ENCODE results near the gene AEBP1. TPM values are rescaled to one million over a fixed set of nuclear protein-coding genes. Genes with fewer than 3 reads are reported as not detected.

AEBP1 gene
- 31.1 and 37.2 TPM in 2 replicates for total RNA-seq

DNA sequence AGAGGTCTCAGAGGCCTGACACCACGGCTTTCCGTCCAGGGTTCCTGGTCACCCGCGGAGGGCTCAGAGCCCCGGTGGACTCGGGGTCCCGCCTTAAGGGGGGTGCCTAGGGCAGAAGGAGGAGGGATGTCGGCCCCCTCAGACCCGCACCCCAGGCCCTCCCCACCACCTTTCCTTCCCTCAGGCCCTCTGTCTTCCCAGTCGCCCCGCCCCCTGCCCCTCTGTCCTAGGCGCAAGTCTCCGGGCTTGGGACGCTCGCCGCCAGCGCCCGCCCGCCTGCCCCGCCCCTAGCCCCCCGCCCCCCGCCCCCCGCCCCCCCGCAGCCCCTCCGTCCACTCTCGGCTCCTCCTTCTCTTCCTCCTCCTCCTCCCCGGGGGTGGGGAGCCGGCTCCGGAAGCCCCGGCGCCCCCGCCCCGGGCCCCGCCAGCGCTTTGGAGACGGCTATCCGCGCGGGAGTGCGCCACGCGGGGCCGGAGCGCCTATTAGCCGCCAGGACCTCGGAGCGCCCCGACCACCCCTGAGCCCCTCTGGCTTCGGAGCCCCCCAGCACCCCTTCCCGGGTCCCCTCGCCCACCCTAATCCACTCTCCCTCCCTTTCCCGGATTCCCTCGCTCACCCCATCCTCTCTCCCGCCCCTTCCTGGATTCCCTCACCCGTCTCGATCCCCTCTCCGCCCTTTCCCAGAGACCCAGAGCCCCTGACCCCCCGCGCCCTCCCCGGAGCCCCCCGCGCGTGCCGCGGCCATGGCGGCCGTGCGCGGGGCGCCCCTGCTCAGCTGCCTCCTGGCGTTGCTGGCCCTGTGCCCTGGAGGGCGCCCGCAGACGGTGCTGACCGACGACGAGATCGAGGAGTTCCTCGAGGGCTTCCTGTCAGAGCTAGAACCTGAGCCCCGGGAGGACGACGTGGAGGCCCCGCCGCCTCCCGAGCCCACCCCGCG, at the start of gene AEBP1:
Gene AEBP1, plus strand, starts transcription at position 423 of the 937 bp plus-strand sequence. Its CDS starts 321 bp downstream, at position 744.

GRCh38 chr7:44065431-44066110, 38.6 kb upstream of the AEBP1 start, which contains the start of gene PGAM2:
Gene PGAM2, minus strand, starts transcription at chr7:44065567. Its CDS starts 38 bp downstream, at chr7:44065529.

DNA sequence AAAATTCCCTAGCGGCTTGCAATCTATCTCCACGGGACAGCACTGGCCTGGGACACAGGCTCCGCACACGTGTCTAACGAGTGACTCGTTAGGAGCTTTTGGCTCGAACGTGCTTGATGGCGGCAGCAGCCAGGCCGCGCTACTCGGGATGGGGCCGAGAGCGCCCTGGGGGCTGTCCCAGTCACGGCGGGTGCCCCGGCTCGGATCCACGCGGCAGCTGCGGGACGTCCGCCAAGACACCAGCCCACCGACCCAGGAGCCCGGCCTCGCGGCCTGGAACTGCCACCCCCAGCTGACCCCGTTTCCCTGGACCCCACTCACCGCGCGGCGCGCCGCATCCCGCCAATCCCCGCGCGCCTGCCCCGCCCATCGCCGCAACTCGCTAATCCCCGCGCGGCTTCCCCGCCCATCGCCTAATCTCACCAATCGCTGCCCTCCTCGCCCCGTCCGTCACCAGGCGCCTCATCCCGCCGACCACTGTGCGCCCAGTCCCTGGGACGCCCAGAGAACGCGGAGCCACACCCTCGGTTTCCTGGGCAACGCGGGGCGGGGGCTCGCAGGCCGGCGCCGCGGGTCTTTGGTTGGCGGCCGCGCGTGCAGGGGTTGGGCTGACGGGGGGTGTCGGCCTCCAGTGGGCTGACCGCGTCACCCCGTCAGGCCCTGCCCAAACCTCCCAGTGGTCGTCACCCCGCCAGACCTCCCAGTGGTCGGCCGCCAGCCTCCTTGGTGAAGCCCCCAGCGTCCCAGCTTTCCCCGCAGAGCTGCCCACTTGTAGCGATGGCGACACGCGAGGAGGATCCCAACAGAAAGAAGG, 19.3 kb downstream of the AEBP1 start, which contains the start of gene POLD2:
Gene POLD2, minus strand, starts transcription at position 359 of the 814 bp plus-strand sequence. CDS start 1,495 bp downstream, outside the sequence.

GRCh38 chr7:44141221-44141850, 37.2 kb downstream of the AEBP1 start, which contains the start of gene MYL7:
Gene MYL7, minus strand, starts transcription at chr7:44141332. Its CDS starts 27 bp downstream, at chr7:44141305.

Other genes with a start within 250 kb of the AEBP1 start
- gene MRPS24, start 234.8 kb upstream of the AEBP1 start, total RNA-seq: 243 and 270 TPM in 2 replicates
- 20.1 and 20.2 TPM in 2 replicates for gene URGCP, start 197.7 kb upstream of the AEBP1 start, total RNA-seq
- gene UBE2D4, start 177.9 kb upstream of the AEBP1 start, total RNA-seq: 15.0 and 16.9 TPM in 2 replicates
- not detected in 2 replicates for gene SPDYE1, start 106.4 kb upstream of the AEBP1 start, total RNA-seq
- gene DBNL, start 59.6 kb upstream of the AEBP1 start, total RNA-seq: 124 and 132 TPM in 2 replicates
- gene PGAM2, start 38.8 kb upstream of the AEBP1 start, total RNA-seq: 0.15 TPM in 1 of 2 replicates, not detected in the other
- 12.2 and 18.8 TPM in 2 replicates for gene POLM, start 21.8 kb upstream of the AEBP1 start, total RNA-seq
- gene POLD2, start 19.2 kb downstream of the AEBP1 start, total RNA-seq: 156 and 185 TPM in 2 replicates
- not detected in 2 replicates for gene MYL7, start 37.0 kb downstream of the AEBP1 start, total RNA-seq
- gene GCK, start 85.1 kb downstream of the AEBP1 start, total RNA-seq: 0.74 and 0.84 TPM in 2 replicates
- gene YKT6, start 96.6 kb downstream of the AEBP1 start, total RNA-seq: 92.1 and 96.8 TPM in 2 replicates
- gene CAMK2B, start 221.2 kb downstream of the AEBP1 start, total RNA-seq: not detected in 2 replicates

Data from bronchus fibroblast of lung (primary cell).